GM12872 (cell line): Measurements from ENCODE around the gene CST3.

Experiments used
- CTCF ChIP-seq: IDR thresholded peaks from 3 replicates; pipeline ENCODE4 v1.5.1; 2011; ENCODE audit warnings: low read depth, mild to moderate bottlenecking, low read length, moderate library complexity; ENCODE audit not compliant: insufficient read depth

CST3 gene

GRCh38 chr20:23640018-23640601, 2.4 kb upstream of the CST3 start:
- no peak for TF ChIP-seq CTCF

DNA sequence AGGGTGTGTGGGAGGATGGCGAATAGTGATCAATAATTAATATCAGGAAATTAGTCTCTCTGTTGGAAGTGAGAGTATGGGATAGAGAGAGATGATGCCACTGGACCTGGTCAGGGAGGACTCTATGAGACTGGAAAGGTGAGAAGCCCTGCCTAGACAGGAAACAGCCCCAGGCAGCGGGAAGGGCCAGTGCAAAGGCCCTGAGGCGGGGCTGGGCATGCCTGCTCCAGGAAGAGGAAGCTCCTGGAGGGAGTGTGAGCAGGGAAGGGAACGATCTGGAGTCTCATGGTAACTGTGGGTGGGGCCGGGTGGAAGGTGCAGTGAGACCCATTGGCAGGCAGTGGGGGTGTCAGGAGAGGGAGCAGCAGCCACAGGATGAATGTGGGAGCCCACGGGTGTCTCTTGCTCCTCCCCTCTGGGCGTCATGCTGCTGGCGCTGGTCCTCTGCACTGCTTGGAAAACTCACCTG, 1.8 kb upstream of the CST3 start:
- no peak for TF ChIP-seq CTCF

DNA sequence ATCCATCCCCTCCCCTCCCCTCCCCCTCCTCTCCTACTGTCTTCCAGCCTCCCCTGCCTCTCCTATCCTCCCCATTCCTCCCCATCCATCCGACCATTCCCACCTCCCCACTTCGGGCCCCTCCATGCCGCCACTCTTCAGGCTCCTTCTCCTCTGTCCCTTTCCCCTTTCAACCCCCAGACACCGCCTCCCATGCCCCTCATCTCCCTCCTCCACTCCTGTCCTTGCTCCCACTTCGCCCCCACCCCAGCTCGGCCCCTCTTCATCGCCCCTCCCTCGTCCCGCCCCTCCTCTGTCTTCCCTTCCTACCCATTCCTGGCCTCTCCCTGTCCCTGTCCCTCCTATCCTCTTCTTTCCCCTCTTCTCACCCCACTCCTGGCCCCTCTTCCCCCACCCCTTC, 554 bp upstream of the CST3 start:
- TF ChIP-seq CTCF: no peak

- TF ChIP-seq CTCF: no peak
Observed at GRCh38 chr20:23636908-23637281, 860 bp downstream of the CST3 start.

GRCh38 chr20:23636182-23636907, 1.4 kb downstream of the CST3 start:
- TF ChIP-seq CTCF: no peak

DNA sequence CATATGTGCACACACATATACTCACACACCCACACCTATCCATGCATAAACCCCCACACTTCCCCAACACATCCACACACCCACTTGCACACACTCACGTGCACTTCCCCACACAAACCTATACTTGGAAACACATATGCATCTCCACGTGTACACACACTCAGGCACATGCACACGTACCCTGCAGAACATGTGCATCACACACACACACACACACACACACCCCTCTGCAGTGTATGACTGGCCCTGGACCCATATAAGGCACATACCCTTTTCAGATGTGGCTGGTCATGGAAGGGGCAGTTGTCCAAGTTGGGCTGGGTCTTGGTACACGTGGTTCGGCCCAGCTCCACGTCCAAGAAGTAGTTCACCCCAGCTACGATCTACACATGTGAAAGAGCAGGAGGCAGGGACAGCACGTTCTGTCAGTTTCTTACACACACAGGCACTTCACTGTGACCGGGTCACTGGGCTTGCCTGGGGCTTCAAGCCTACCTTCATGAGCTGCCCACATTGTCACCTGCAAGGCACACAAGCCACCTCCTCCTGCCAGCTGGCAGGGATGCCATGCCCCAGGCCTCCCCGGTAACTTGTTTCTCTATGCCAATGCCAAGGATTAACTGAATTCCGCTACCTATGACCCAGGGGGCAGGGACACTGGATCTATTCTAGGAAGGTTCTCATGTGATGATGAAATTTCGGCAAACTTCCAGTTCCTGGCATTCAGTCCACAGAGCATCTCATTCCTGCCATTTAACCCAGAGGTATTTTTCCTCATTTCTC, 2.6 kb downstream of the CST3 start:
- TF ChIP-seq CTCF: no peak

- TF ChIP-seq CTCF: no peak
Observed at GRCh38 chr20:23634044-23634801, 3.5 kb downstream of the CST3 start.
